ENCODE data around the gene PDZK1. TPM values are rescaled to one million over a fixed set of nuclear protein-coding genes. Genes with fewer than 3 reads are reported as not detected.
"Not testable (repeated sequence)": the region's sequence is repeated elsewhere in the genome, so short reads cannot be mapped to it uniquely, and the experiment has no call there.

The PDZK1 gene
- 0.27 and 0.36 TPM in 2 replicates for total RNA-seq

- intact Hi-C loops (cut with micrococcal nuclease): no loop called here
Observed at GRCh38 chr1:145707183-145707867, at the start of gene PDZK1. TSS of gene PDZK1 (minus strand) at chr1:145707368. CDS start at chr1:145688021, 19,347 bp downstream.

- intact Hi-C loops (cut with micrococcal nuclease): no loop called here
Observed at GRCh38 chr1:145751491-145752037, 44.4 kb upstream of the PDZK1 start.

DNA sequence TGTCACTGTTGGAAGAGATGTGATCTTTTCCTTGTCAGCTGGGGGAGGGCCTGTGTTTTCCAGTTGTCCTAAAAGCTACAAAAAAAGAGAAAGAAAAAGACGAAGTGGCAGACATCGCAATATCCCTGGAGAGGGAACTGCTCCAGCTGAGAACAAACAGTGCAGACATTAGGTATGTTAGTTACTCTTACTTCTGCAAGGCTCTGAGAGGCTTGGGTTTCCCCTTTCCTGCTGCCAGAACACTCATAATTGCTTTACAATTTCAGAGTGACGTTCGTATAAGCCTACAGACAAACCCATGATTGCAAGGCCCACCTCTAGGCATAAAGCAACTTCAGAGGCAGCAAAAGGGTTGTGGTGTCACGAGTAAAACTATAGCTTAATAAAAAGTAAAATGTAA is 43.3 kb upstream of the PDZK1 start:
- intact Hi-C loops (cut with micrococcal nuclease): no loop called here

- intact Hi-C loops (cut with micrococcal nuclease): no loop called here
Observed at GRCh38 chr1:145747398-145748247, 40.5 kb upstream of the PDZK1 start.

GRCh38 chr1:145740269-145740668 is 33.1 kb upstream of the PDZK1 start:
- intact Hi-C loops (cut with micrococcal nuclease): no loop called here

- intact Hi-C loops (cut with micrococcal nuclease): no loop called here
Observed at GRCh38 chr1:145736191-145736590, 29.0 kb upstream of the PDZK1 start.

DNA sequence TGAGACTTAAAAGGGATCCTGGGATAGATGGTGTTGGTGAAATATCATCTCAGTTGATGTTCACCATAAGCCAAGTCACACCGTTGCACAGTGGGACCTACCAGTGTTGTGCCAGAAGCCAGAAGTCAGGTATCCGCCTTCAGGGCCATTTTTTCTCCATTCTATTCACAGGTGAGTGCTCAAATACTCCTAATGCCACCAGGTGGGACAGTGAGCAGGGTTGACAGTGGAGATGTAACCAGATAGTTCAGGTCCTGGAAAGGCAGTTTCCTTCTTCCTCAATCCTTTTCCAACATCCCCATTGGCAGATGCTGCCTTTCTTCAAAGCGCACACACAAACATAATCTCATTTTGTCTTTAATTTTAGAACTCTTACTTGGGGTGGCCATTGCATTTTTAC is 23.7 kb upstream of the PDZK1 start:
- intact Hi-C loops (cut with micrococcal nuclease): no loop called here

DNA sequence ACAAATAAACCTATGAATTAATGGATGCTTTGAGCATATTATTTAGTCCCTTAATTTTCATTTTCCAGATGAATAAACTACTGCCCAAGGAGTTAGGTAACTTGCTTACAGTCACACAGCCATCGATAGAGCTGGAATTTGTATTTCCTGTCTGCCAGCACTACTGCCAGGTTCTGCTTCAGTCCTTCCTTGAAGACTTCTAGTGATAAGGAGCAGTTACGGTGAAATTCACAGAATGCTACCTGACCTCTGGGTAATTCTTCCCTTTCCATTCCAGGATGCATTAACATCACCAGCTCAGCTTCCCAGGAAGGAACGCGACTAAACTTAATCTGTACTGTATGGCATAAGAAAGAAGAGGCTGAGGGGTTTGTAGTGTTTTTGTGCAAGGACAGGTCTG is 23.3 kb upstream of the PDZK1 start:
- intact Hi-C loops (cut with micrococcal nuclease): no loop called here

GRCh38 chr1:145729666-145730436 is 22.7 kb upstream of the PDZK1 start:
- intact Hi-C loops (cut with micrococcal nuclease): no loop called here

DNA sequence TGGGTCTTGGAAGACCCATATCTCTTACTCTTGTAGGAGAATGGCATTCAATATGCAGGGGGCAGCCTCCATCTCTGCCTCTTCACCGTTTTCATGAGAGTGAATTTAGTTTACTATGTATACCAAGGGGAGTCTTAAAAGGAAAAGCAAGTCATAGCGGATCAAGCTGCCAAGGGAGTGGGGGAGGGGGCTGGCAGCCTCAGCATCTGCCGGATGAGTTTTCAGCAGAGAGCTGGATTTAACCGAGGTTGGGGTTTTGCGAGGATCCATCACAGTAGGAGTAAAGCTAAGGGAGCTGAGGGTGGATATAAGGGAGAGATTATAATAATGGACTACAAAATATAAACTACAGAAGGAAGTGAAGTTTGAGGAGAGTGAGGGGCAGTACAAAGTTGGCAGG is 22.0 kb upstream of the PDZK1 start:
- intact Hi-C loops (cut with micrococcal nuclease): no loop called here

DNA sequence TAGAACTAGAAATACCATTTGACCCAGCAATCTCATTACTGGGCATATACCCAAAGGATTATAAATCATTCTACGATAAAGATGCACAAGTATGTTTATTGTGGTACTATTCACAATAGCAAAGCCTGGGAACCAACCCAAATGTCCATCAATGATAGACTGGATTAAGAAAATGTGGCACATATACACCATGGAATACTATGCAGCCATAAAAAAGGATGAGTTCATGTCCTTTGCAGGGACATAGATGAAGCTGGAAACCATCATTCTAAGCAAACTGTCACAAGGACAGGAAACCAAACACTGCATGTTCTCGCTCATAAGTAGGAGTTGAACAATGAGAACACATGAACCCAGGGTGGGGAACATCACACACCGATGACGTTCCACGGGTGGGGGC is 19.0 kb upstream of the PDZK1 start:
- intact Hi-C loops (cut with micrococcal nuclease): not testable (repeated sequence)

DNA sequence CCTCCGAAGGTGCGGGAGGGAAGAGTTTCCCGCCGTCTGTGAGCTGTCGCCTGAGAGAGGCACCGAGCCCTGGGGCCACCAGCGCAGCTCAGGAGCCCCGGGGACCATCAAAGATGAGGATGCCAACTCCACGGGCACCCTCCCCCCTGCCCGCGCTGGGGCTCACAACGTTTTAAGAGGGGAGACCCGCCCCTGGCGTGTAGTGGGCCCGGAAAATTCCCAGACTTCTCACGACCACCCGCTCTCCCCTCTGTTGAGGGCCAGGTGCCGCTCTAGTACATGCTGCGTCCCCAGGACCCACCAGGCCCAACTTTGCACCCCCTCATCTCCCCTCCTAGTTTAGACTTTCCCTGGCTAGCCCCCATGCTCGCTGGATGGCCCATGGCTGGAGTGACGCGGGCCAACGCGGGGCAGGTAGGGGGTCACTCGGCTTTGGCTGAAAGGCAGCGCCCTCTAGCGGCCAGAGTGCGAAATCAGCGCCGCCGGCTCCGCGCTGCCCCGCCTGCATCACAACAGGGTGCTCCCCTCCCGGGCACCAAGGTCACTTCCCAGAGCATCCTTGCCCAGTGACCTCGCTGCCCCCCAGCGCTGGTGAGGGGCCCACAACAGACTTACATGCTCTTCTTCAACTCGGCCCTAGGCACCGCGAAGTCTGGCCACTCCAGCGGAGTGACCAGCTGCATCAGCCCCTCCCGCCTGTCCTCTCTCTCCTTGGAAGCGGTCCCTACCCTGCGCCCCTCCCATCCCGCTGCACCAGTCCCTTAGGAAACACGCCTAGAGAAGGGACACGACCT is 13.9 kb upstream of the PDZK1 start:
- intact Hi-C loops (cut with micrococcal nuclease): loop anchor here (5.0 kb wide), 1 partner anchor 129 kb away; no protein-coding TSS in a partner anchor

DNA sequence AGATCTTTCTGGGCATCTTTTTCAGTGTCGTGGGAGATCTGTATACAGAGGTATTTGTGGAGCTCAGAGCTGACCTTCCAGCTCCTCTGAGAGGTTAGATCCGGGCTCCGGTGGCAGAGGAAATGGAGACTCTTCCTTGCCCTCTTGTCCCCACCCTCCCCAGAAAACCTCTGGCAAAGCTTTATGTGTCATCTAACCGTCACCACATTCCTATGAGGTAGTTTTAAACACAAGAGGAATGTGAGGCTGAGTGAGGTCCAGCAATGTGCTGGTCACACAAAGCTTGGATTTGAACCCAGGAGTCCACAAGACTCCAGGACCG is 13.3 kb upstream of the PDZK1 start:
- intact Hi-C loops (cut with micrococcal nuclease): loop anchor here (5.0 kb wide), 1 partner anchor 128 kb away; no protein-coding TSS in a partner anchor

DNA sequence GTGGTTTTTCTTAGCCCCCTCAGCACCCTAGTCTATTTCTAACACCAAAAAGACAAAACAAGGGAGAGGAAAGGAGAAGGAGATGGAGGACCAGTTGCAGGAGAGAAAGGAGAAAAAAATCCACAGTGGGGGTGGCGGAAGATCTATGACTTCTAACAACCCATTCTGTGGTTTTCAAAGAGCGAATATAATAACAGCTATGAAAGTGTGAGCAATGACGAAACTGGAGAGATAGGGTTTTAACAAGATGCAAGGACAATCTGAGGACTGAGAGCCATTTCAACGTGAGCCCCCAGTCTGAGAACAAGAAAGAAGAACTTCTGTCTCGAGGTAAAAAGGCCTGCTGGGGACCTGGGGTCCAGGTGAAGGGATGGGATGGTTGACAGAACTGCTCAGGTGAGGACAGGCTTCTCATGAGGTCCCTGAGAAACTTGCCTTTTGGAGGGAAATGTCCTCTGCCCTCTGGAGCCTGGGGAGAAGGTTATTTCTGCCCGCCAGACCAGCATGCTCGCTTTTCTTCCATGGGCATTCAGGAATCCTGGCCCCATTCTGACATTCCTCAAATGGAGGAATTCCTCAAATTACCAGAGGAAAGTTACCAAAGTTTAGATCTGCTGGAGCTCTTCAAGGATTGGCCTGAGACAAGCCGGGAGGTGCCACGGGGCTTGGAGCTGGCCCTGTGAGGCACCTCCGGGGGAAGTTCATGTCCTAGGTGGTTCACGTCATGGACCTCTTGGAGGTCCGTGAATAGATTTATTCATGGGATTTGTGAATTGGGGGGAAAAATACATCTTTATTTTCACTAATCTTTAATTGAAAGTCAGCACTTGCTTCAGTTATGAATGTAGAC is 12.3 kb upstream of the PDZK1 start, which contains the start of gene CD160:
CD160 (plus strand) TSS at position 270 of the 850 bp plus-strand sequence. CDS start 8,829 bp downstream, outside the sequence.
- intact Hi-C loops (cut with micrococcal nuclease): loop anchor here (5.0 kb wide), 1 partner anchor 127 kb away; no protein-coding TSS in a partner anchor

GRCh38 chr1:145718465-145718864 is 11.3 kb upstream of the PDZK1 start:
- intact Hi-C loops (cut with micrococcal nuclease): not testable (repeated sequence)

- intact Hi-C loops (cut with micrococcal nuclease): no loop called here
Observed at GRCh38 chr1:145717833-145718232, 10.7 kb upstream of the PDZK1 start.

GRCh38 chr1:145716641-145717345 is 9.6 kb upstream of the PDZK1 start:
- intact Hi-C loops (cut with micrococcal nuclease): no loop called here

DNA sequence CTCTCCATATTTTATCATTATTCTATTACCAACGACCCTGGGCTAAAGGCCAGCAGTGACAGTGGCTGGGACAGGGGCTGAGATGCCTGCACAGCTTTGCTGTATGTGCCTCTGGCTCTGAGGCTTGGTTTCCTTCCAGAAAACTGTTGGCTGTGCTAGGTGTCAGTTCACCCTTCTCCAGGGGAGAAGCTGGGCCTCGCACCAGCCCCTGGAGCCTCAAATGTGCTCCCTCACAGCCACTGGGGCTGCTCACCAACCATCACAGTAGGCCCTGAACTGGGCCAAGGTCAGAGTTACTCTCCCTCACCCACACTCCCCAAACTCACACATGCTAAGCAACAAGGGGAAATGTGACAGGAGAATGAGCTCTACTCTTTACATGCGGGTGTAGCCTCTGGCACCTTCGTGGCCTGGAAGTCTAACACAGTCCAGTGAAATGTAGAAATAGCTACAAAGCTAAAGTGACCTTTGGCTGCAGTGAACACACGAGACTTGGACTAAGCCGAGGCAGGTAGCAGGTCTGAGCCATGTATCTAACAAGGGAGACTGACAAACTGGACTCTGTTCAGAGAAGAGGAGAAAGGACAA is 7.5 kb upstream of the PDZK1 start:
- intact Hi-C loops (cut with micrococcal nuclease): no loop called here

DNA sequence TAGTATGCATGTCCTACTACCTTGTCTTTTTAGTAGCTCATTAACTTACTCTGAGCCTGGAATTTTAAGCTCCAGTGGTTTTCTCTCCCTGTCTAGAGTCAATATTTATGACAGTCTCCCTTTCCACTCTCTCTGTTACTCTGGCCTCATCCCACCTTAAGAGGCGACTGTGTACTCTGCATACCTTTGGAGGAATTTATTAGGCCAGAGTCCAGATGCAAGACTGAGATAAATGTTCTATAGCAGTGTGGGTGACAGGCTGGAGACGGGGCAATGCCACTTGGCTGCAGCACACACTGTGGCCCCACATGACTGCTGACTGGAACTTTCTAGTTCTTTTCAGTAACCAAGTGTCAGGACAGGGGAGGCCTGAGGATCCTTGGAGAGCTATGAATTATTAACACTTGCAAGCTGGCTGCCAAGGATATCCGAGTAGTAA is 4.1 kb upstream of the PDZK1 start:
- intact Hi-C loops (cut with micrococcal nuclease): no loop called here
